Measurements from ENCODE around the gene TRIM72. TPM values are rescaled to one million over a fixed set of nuclear protein-coding genes. Genes with fewer than 3 reads are reported as not detected.

Gene TRIM72
- total and polyA plus RNA-seq, 9 of the 15 experiments (the other 6 are each of a cell fraction or from before 2014, with no cell fraction given), result under 0.01 TPM; not detected in 8

DNA sequence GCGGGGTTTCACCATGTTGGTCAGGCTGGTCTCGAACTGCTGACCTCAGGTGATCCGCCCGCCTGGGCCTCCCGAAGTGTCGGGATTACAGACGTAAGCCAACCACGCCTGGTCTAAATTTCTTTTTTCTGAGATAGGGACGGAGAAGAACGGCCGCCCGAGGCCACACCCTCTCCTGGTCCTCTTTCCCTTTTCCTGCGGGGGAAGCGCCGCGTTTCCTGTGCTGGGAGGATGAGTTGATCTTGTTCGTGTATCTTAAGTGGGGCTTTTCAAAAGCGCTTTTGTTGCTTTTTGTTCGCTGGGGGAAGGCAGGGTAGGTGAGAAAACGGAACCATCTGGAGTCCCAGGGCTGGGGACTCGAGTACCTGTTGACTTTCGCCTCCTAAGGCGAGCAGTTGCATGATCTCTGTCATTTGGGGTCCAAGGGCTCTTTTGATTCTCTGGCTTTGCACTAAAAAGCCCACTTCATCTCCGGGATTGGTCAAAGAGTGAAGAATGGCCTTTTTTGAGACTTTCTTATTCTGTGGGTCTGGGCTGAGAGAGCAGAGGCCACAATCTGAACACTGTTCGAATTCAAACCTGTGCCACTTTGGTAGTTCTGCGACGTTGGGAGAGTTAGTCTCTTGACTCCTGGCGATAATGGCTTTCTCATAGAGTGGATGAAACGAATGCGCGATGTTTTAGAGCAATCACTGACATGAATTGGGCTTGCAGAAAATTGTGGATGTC, 32.7 kb upstream of the TRIM72 start:
- Histone ChIP-seq H3K9me3 (replicated peaks; ENCODE audit: control insufficient read depth, insufficient read depth, low read depth, low read length) (no peaks in the 10 kb centered on the region), H4K20me1 (replicated peaks; ENCODE audit: control insufficient read depth, insufficient read depth, low read length) (peaks cover 48% of the 10 kb centered on the region), H3K9me1 (ENCODE audit: control insufficient read depth, insufficient read depth, low read length) (peaks cover 4% of the 10 kb centered on the region), H3K4me1 (replicated peaks in 1 of 2; ENCODE audit: control insufficient read depth in 2 of 2, insufficient read depth in 2 of 2, low read length in 2 of 2) (peaks cover 18 to 22% of the 10 kb centered on the region in 2 experiments), H3K4me2 (ENCODE audit: insufficient read depth, low read length) (peak overlapping the region; percentile 87), H3K9ac (ENCODE audit: insufficient read depth in 1 of 2, low read depth in 2 of 2, low read length in 2 of 2) (peak overlapping the region; percentile 98), H3K36me3 (ENCODE audit: control insufficient read depth, insufficient read depth, low read length) (peaks cover 51% of the 10 kb centered on the region), H3K4me3 (peak overlapping the region; percentile 81), H2AFZ (ENCODE audit: low read depth, low read length) (no peak overlapping the region), H3K79me2 (ENCODE audit: control insufficient read depth, insufficient read depth, low read length) (peaks cover 70% of the 10 kb centered on the region), H3K27ac (ENCODE audit: extremely low read depth, low read depth, low read length) (peak overlapping the region; percentile 100), H3K27me3 (ENCODE audit: control insufficient read depth in 2 of 2, insufficient read depth in 2 of 2, low read length in 2 of 2) (no peaks in the 10 kb centered on the region; a peak in 1 of 5 replicates)
- CTCF ChIA-PET (ENCODE audit: low intra/inter-chr PET ratio), result no interaction called here
- POLR2A ChIA-PET, result interaction anchor here (0.6 to 2.8 kb wide), 50 partner anchors 10 to 700 kb away, joined by 3 to 63 read pairs (median 6); partner anchors contain the start of genes HSD3B7, KAT8, PRSS36 and PRSS8
- DNase-seq (ENCODE audit: extremely low read depth in 1 of 4, low spot score in 3 of 4) (peak; percentile 37 to 78 (median 50)), FAIRE-seq (peak; percentile 6), ATAC-seq (peak; percentile 49)
- BruUV-seq (replicated peaks), result TSS peak; percentile 38
- intact Hi-C loops (cut with micrococcal nuclease), result loop anchor here (10.0 kb wide), 1 partner anchor 264 kb away; the partner anchor contains the start of gene ZNF843
- in situ Hi-C loops (cut with MboI), result no loop called here
- WGBS (ENCODE audit: insufficient coverage, low coverage, missing lambda C conversion rate), result 2% methylated on average over 30 of the region's 31 CpGs
- TF ChIP-seq POLR2AphosphoS2 (IDR thresholded peaks at IDR 0.05; ENCODE audit: low read length), result no peak
- no peak for TF ChIP-seq ELF4 (CRISPR knock-in tag; IDR thresholded peaks at IDR 0.05)
- no peak for TF ChIP-seq ZBTB40 (IDR thresholded peaks at IDR 0.05)
- TF ChIP-seq ZBTB40 (CRISPR knock-in tag; IDR thresholded peaks at IDR 0.05), result no peak
- TF ChIP-seq KDM4B (IDR thresholded peaks at IDR 0.05; ENCODE audit: borderline replicate concordance in 2 of 2, low read depth in 1 of 2), result no peak
- TF ChIP-seq L3MBTL2 (IDR thresholded peaks at IDR 0.05), result no peak
- TF ChIP-seq FOXJ3 (CRISPR knock-in tag; IDR thresholded peaks at IDR 0.05), result no peak
- no peak for TF ChIP-seq NR2C2 (CRISPR knock-in tag; IDR thresholded peaks at IDR 0.05)
- TF ChIP-seq NR2C2 (tag; IDR thresholded peaks at IDR 0.05), result no peak
- TF ChIP-seq, protein P1, sequence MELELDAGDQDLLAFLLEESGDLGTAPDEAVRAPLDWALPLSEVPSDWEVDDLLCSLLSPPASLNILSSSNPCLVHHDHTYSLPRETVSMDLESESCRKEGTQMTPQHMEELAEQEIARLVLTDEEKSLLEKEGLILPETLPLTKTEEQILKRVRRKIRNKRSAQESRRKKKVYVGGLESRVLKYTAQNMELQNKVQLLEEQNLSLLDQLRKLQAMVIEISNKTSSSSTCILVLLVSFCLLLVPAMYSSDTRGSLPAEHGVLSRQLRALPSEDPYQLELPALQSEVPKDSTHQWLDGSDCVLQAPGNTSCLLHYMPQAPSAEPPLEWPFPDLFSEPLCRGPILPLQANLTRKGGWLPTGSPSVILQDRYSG (tag; conservative IDR thresholded peaks at IDR 0.05; ENCODE audit: low read depth), result no peak
- no peak for TF ChIP-seq ZNF75A (CRISPR knock-in tag; IDR thresholded peaks at IDR 0.05)
- peak in 1 of 2 experiments; percentile 34; a peak in 2 of 4 replicates for TF ChIP-seq HDAC1 (IDR thresholded peaks at IDR 0.05)
- TF ChIP-seq E2F3 (CRISPR knock-in tag; IDR thresholded peaks at IDR 0.05), result no peak

Data from K562 (cell line).